GM19043 (cell line): ENCODE results near the gene CRKL.
"Not testable (repeated sequence)": the region's sequence is repeated elsewhere in the genome, so short reads cannot be mapped to it uniquely, and the experiment has no call there.

ENCODE experiments used
- ATAC-seq: cut with Tn5 transposase; IDR thresholded peaks from one replicate; pipeline ENCODE4 v1.9.1; 2021; ENCODE audit warnings: low read depth; ENCODE audit not compliant: unreplicated experiment

The CRKL gene

GRCh38 chr22:20899827-20900423 is 17.3 kb upstream of the CRKL start:
- no peak for ATAC-seq

- ATAC-seq, result not testable (repeated sequence)
Observed at GRCh38 chr22:20901093-20902033, 15.8 kb upstream of the CRKL start.

- no peak for ATAC-seq
Observed at GRCh38 chr22:20903093-20903492, 14.1 kb upstream of the CRKL start.

GRCh38 chr22:20904008-20904979 is 12.9 kb upstream of the CRKL start:
- no peak for ATAC-seq

- no peak for ATAC-seq
Observed at GRCh38 chr22:20904980-20905355, 12.2 kb upstream of the CRKL start.

GRCh38 chr22:20905415-20906386 is 11.5 kb upstream of the CRKL start:
- ATAC-seq, result no peak

GRCh38 chr22:20906387-20906767 is 10.8 kb upstream of the CRKL start:
- no peak for ATAC-seq

GRCh38 chr22:20908717-20909116 is 8.5 kb upstream of the CRKL start:
- ATAC-seq, result not testable (repeated sequence)

- ATAC-seq, result no peak
Observed at GRCh38 chr22:20909543-20910303, 7.5 kb upstream of the CRKL start.

GRCh38 chr22:20912494-20912893 is 4.7 kb upstream of the CRKL start:
- no peak for ATAC-seq

- ATAC-seq, result no peak
Observed at GRCh38 chr22:20918663-20919218, 1.5 kb downstream of the CRKL start.

GRCh38 chr22:20919718-20920117 is 2.5 kb downstream of the CRKL start:
- no peak for ATAC-seq

- ATAC-seq, result no peak
Observed at GRCh38 chr22:20920881-20921203, 3.6 kb downstream of the CRKL start.

GRCh38 chr22:20922141-20922751 is 5.0 kb downstream of the CRKL start:
- ATAC-seq, result no peak

- ATAC-seq, result no peak
Observed at GRCh38 chr22:20926243-20926642, 9.0 kb downstream of the CRKL start.

- ATAC-seq, result no peak
Observed at GRCh38 chr22:20927940-20928572, 10.8 kb downstream of the CRKL start.

GRCh38 chr22:20928573-20928967 is 11.4 kb downstream of the CRKL start:
- ATAC-seq, result no peak

GRCh38 chr22:20930004-20930403 is 12.8 kb downstream of the CRKL start:
- ATAC-seq, result no peak
